ENCODE results near the gene LIPA. TPM values are rescaled to one million over a fixed set of nuclear protein-coding genes. Genes with fewer than 3 reads are reported as not detected.
"Not testable (repeated sequence)": the region's sequence is repeated elsewhere in the genome, so short reads cannot be mapped to it uniquely, and the experiment has no call there.

LIPA gene
- total RNA-seq, 1 donor from 2014 or later: 27.3 TPM

DNA sequence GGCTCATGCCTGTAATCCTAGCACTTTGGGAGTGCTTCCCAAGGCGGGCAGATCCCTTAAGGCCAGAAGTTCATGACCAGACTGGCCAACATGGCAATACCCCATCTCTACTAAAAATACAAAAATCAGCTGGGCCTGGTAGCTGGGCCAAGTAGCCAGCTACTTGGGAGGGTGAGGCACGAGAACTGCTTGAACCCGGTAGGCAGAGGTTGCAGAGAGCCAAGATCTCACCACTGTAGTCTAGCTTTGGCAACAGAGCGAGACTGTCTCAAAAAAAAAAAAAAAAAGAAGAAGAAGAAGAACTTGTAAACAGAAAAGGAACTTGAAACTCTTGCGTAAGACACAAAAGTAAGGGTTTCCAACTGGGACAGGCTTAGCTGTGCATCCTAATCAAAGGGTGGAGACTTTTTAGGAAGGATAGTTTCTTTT lies 44.7 kb upstream of the LIPA start:
- peaks cover 17% of the 10 kb centered on the region for H3K9me3 Mint-ChIP-seq
- no peak for TF ChIP-seq CTCF (IDR thresholded peaks at IDR 0.05; ENCODE audit: unreplicated experiment)
- peaks cover 5% of the 10 kb centered on the region for H3K36me3 Mint-ChIP-seq
- H3K4me3 Mint-ChIP-seq: no peak overlapping the region
- DNase-seq (ENCODE audit: low spot score in 2 of 2, unreplicated experiment in 2 of 2): no peak
- H3K4me1 Mint-ChIP-seq: peaks cover 4% of the 10 kb centered on the region
- no peaks in the 10 kb centered on the region for H3K27me3 Mint-ChIP-seq (ENCODE audit: low read depth)
- peak overlapping the region; percentile 10 for H3K27ac Mint-ChIP-seq

GRCh38 chr10:89295597-89295996 lies 44.0 kb upstream of the LIPA start:
- TF ChIP-seq CTCF (IDR thresholded peaks at IDR 0.05; ENCODE audit: unreplicated experiment): no peak
- Mint-ChIP-seq H3K4me3 (no peak overlapping the region), H3K27ac (peak overlapping the region; percentile 10), H3K36me3 (peaks cover 5% of the 10 kb centered on the region), H3K9me3 (peaks cover 17% of the 10 kb centered on the region), H3K4me1 (no peaks in the 10 kb centered on the region), H3K27me3 (ENCODE audit: low read depth) (no peaks in the 10 kb centered on the region)
- no peak for DNase-seq (ENCODE audit: low spot score in 2 of 2, unreplicated experiment in 2 of 2)

GRCh38 chr10:89294721-89295239 lies 43.2 kb upstream of the LIPA start:
- peaks cover 5% of the 10 kb centered on the region for H3K36me3 Mint-ChIP-seq
- TF ChIP-seq CTCF (IDR thresholded peaks at IDR 0.05; ENCODE audit: unreplicated experiment): no peak
- no peak for DNase-seq (ENCODE audit: low spot score in 2 of 2, unreplicated experiment in 2 of 2)
- H3K9me3 Mint-ChIP-seq: peaks cover 17% of the 10 kb centered on the region
- H3K4me3 Mint-ChIP-seq: no peak overlapping the region
- no peak overlapping the region for H3K27ac Mint-ChIP-seq
- H3K4me1 Mint-ChIP-seq: no peaks in the 10 kb centered on the region
- no peaks in the 10 kb centered on the region for H3K27me3 Mint-ChIP-seq (ENCODE audit: low read depth)

GRCh38 chr10:89285303-89285702 lies 33.7 kb upstream of the LIPA start:
- not testable (repeated sequence) for H3K36me3 Mint-ChIP-seq; H3K9me3 Mint-ChIP-seq; DNase-seq (ENCODE audit: low spot score in 2 of 2, unreplicated experiment in 2 of 2); H3K27me3 Mint-ChIP-seq (ENCODE audit: low read depth); H3K4me3 Mint-ChIP-seq
- peaks cover 31% of the 10 kb centered on the region for H3K4me1 Mint-ChIP-seq
- peak overlapping the region; percentile 68 for H3K27ac Mint-ChIP-seq

DNA sequence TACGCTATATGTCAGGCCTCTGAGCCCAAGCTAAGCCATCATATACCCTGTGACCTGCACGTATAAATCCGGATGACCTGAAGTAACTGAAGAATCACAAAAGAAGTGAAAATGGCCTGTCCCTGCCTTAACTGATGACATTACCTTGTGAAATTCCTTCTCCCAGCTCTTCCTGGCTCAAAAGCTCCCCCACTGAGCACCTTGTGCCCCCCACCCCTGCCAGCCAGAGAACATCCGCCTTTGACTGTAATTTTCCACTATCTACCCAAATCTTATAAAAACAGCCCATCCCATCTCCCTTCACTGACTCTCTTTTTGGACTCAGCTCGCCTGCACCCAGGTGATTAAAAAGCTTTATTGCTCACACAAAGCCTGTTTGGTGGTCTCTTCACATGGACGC lies 33.1 kb upstream of the LIPA start:
- H3K4me1 Mint-ChIP-seq: peaks cover 35% of the 10 kb centered on the region
- H3K27ac Mint-ChIP-seq: peak overlapping the region; percentile 68
- H3K36me3 Mint-ChIP-seq; H3K27me3 Mint-ChIP-seq (ENCODE audit: low read depth); H3K4me3 Mint-ChIP-seq; DNase-seq (ENCODE audit: low spot score in 2 of 2, unreplicated experiment in 2 of 2); H3K9me3 Mint-ChIP-seq: not testable (repeated sequence)

DNA sequence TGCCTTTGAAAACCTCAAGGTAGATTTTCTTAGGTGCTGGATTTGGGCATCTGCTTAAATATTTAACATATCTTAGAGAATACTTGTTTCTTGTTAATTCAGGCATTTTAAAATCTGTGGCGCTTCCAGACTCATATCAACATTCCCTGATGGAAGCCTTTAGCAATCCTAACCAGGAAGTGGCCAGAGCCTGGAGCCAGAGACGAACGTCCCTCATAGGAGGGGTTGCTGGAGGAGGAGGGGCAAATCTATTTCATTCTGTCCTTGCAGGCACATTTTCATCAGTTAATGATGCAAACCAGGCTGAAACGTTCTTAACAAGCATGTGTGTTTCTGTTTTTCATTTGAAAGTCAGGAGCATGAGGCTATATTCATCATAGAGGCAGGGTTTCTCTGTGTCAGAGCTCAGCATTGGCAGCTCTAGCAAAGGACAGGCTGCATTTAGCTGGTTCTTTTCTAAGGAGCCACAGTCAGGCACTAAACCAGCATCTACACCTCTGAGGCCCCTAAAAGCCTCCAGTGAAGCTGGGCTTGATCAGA lies 32.4 kb upstream of the LIPA start:
- peak overlapping the region; percentile 23 for H3K4me3 Mint-ChIP-seq
- H3K9me3 Mint-ChIP-seq: no peaks in the 10 kb centered on the region
- H3K27ac Mint-ChIP-seq: peak overlapping the region; percentile 85
- no peaks in the 10 kb centered on the region for H3K36me3 Mint-ChIP-seq
- no peak for TF ChIP-seq CTCF (IDR thresholded peaks at IDR 0.05; ENCODE audit: unreplicated experiment)
- H3K4me1 Mint-ChIP-seq: peaks cover 41% of the 10 kb centered on the region
- no peaks in the 10 kb centered on the region for H3K27me3 Mint-ChIP-seq (ENCODE audit: low read depth)
- no peak for DNase-seq (ENCODE audit: low spot score in 2 of 2, unreplicated experiment in 2 of 2)
